ENCODE results near the gene RABEP1. TPM values are rescaled to one million over a fixed set of nuclear protein-coding genes. Genes with fewer than 3 reads are reported as not detected.
"Not testable (repeated sequence)": the region's sequence is repeated elsewhere in the genome, so short reads cannot be mapped to it uniquely, and the experiment has no call there.

The RABEP1 gene, protein sequence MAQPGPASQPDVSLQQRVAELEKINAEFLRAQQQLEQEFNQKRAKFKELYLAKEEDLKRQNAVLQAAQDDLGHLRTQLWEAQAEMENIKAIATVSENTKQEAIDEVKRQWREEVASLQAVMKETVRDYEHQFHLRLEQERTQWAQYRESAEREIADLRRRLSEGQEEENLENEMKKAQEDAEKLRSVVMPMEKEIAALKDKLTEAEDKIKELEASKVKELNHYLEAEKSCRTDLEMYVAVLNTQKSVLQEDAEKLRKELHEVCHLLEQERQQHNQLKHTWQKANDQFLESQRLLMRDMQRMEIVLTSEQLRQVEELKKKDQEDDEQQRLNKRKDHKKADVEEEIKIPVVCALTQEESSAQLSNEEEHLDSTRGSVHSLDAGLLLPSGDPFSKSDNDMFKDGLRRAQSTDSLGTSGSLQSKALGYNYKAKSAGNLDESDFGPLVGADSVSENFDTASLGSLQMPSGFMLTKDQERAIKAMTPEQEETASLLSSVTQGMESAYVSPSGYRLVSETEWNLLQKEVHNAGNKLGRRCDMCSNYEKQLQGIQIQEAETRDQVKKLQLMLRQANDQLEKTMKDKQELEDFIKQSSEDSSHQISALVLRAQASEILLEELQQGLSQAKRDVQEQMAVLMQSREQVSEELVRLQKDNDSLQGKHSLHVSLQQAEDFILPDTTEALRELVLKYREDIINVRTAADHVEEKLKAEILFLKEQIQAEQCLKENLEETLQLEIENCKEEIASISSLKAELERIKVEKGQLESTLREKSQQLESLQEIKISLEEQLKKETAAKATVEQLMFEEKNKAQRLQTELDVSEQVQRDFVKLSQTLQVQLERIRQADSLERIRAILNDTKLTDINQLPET
- total RNA-seq: 10 to 100 TPM; 14.9 to 59.7 (median 38.8) TPM

GRCh38 chr17:5281814-5282641, at the start of gene RABEP1:
RABEP1 (plus strand) TSS chr17:5282284; CDS start chr17:5282487, 203 bp downstream.
- Histone ChIP-seq H3K4me1 (peaks cover 6 to 8% of the 10 kb centered on the region in 2 donors), H3K4me3 (peak within 1 kb of the TSS; percentile 55 to 96), H3K27ac (peak within 1 kb of the TSS; percentile 86 to 92), H3K36me3 (no peaks in the 10 kb centered on the region), H3K9me3 (no peaks in the 10 kb centered on the region), H3K27me3 (no peaks in the 10 kb centered on the region)
- TF ChIP-seq POLR2A (IDR thresholded peaks at IDR 0.05) (peak; percentile 69 to 92), CTCF (IDR thresholded peaks at IDR 0.05) (peak in 1 of 4 experiments; percentile 12)
- intact Hi-C loops (cut with DNase I; ENCODE audit: low total_unique reads): no loop called here
- peak; percentile 88 to 90 for DNase-seq

GRCh38 chr17:5233492-5233891, 48.6 kb upstream of the RABEP1 start:
- intact Hi-C loops (cut with DNase I; ENCODE audit: low total_unique reads); H3K36me3 ChIP-seq; H3K27ac ChIP-seq; H3K4me1 ChIP-seq; H3K27me3 ChIP-seq; DNase-seq; H3K4me3 ChIP-seq; H3K9me3 ChIP-seq: not testable (repeated sequence)

- no peaks in the 10 kb centered on the region for H3K9me3 ChIP-seq
- H3K4me1 ChIP-seq: no peaks in the 10 kb centered on the region
- no peak for DNase-seq
- intact Hi-C loops (cut with DNase I; ENCODE audit: low total_unique reads): no loop called here
- H3K36me3 ChIP-seq: no peaks in the 10 kb centered on the region
- H3K27me3 ChIP-seq: no peaks in the 10 kb centered on the region
- no peak within 1 kb of the TSS for H3K27ac ChIP-seq
- no peak within 1 kb of the TSS for H3K4me3 ChIP-seq
- TF ChIP-seq CTCF (IDR thresholded peaks at IDR 0.05): no peak
- no peak for TF ChIP-seq POLR2A (IDR thresholded peaks at IDR 0.05)
Observed at GRCh38 chr17:5234645-5235576, 47.2 kb upstream of the RABEP1 start, which contains the start of gene SCIMP. SCIMP (minus strand) TSS chr17:5234860; CDS start chr17:5234755, 105 bp downstream.

DNA sequence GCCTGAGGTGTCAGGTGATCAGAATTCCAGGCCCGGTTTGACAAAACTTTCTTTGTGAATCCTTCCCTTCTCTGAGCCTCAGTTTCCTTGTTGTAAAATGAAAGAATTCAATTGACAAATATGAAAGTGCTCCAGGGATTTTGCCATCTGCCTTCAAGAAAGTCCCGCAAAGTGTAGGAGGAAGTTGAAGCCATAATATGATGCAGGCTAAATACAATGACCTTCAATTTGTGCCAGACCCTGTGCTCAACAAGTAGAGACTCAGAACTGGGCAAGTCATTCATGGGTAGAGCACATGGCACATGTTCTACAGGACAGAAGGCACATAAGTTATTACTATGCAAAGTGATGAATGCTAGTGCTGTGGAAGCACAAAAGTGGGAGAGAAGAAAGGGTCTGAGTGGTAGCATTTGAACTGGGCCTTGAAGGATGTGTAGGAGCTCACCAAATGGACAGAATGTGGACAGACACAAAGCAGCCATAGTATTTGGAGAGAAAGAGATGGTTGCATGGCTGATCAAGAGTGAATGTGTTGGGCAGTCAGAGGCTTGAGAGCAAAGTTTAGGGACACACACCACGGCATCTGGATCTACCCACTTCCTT, 45.0 kb upstream of the RABEP1 start:
- Histone ChIP-seq H3K4me1 (no peaks in the 10 kb centered on the region), H3K27me3 (no peaks in the 10 kb centered on the region), H3K4me3 (no peak overlapping the region), H3K9me3 (no peaks in the 10 kb centered on the region), H3K36me3 (no peaks in the 10 kb centered on the region), H3K27ac (no peak overlapping the region)
- TF ChIP-seq CTCF (IDR thresholded peaks at IDR 0.05): no peak
- no peak for TF ChIP-seq POLR2A (IDR thresholded peaks at IDR 0.05)
- intact Hi-C loops (cut with DNase I; ENCODE audit: low total_unique reads): no loop called here
- no peak for DNase-seq

Data from uterus (tissue), 4 donors.